ENCODE data around the gene PPT2.
A peak's percentile ranks its signal among the peaks of the same experiment; 100 is the strongest.

Gene PPT2

GRCh38 chr6:32177183-32177787, 23.3 kb downstream of the PPT2 start:
- H3K4me2 ChIP-seq = peak overlapping the region; percentile 97
- H3K4me1 ChIP-seq (ENCODE audit: low read depth, poor library complexity, severe bottlenecking) = peaks cover 21% of the 10 kb centered on the region
- H3K4me3 ChIP-seq (IDR thresholded peaks at IDR 0.05; ENCODE audit: insufficient read depth, low read depth, low read length) = peak overlapping the region; percentile 16
- no peak for TF ChIP-seq CTCF (conservative IDR thresholded peaks at IDR 0.05; ENCODE audit: low read depth, low read length)
- H2AFZ ChIP-seq (ENCODE audit: low read depth) = peak overlapping the region; percentile 68
- H3K27me3 ChIP-seq (ENCODE audit: insufficient read depth, low read depth) = no peaks in the 10 kb centered on the region
- H3K36me3 ChIP-seq (ENCODE audit: insufficient read depth) = no peaks in the 10 kb centered on the region
- no peaks in the 10 kb centered on the region for H4K20me1 ChIP-seq (ENCODE audit: insufficient read depth)
- peak overlapping the region; percentile 67 for H3K9ac ChIP-seq
- peak overlapping the region; percentile 72 for H3K27ac ChIP-seq
- no peaks in the 10 kb centered on the region for H3K79me2 ChIP-seq (ENCODE audit: insufficient read depth, low read depth)

- peaks cover 21% of the 10 kb centered on the region for H3K4me1 ChIP-seq (ENCODE audit: low read depth, poor library complexity, severe bottlenecking)
- no peaks in the 10 kb centered on the region for H4K20me1 ChIP-seq (ENCODE audit: insufficient read depth)
- peak within 1 kb of the TSS; percentile 72 for H3K27ac ChIP-seq
- H3K4me2 ChIP-seq = peak within 1 kb of the TSS; percentile 97
- H3K27me3 ChIP-seq (ENCODE audit: insufficient read depth, low read depth) = no peaks in the 10 kb centered on the region
- peak within 1 kb of the TSS; percentile 67 for H3K9ac ChIP-seq
- TF ChIP-seq CTCF (conservative IDR thresholded peaks at IDR 0.05; ENCODE audit: low read depth, low read length) = no peak
- peak within 1 kb of the TSS; percentile 68 for H2AFZ ChIP-seq (ENCODE audit: low read depth)
- peak within 1 kb of the TSS; percentile 16 for H3K4me3 ChIP-seq (IDR thresholded peaks at IDR 0.05; ENCODE audit: insufficient read depth, low read depth, low read length)
- H3K36me3 ChIP-seq (ENCODE audit: insufficient read depth) = no peaks in the 10 kb centered on the region
- H3K79me2 ChIP-seq (ENCODE audit: insufficient read depth, low read depth) = no peaks in the 10 kb centered on the region
These were observed 24.0 kb downstream of the PPT2 start, which contains the start of gene RNF5 for GRCh38 chr6:32177788-32178546. Gene RNF5, plus strand, starts transcription at chr6:32178405. Its CDS starts 107 bp downstream, at chr6:32178512.

GRCh38 chr6:32178547-32179440, 24.9 kb downstream of the PPT2 start:
- no peaks in the 10 kb centered on the region for H3K36me3 ChIP-seq (ENCODE audit: insufficient read depth)
- H3K27ac ChIP-seq = peak overlapping the region; percentile 72
- H3K4me3 ChIP-seq (IDR thresholded peaks at IDR 0.05; ENCODE audit: insufficient read depth, low read depth, low read length) = no peak overlapping the region
- H2AFZ ChIP-seq (ENCODE audit: low read depth) = peak overlapping the region; percentile 68; the same call in 1 of the 2 replicates
- H3K9ac ChIP-seq = peak overlapping the region; percentile 67; the same call in 1 of the 2 replicates
- H3K27me3 ChIP-seq (ENCODE audit: insufficient read depth, low read depth) = no peaks in the 10 kb centered on the region
- H3K79me2 ChIP-seq (ENCODE audit: insufficient read depth, low read depth) = no peaks in the 10 kb centered on the region
- H3K4me2 ChIP-seq = peak overlapping the region; percentile 97
- H3K4me1 ChIP-seq (ENCODE audit: low read depth, poor library complexity, severe bottlenecking) = peaks cover 21% of the 10 kb centered on the region
- no peak for TF ChIP-seq CTCF (conservative IDR thresholded peaks at IDR 0.05; ENCODE audit: low read depth, low read length)
- no peaks in the 10 kb centered on the region for H4K20me1 ChIP-seq (ENCODE audit: insufficient read depth)

GRCh38 chr6:32179766-32180405, 25.9 kb downstream of the PPT2 start:
- Histone ChIP-seq H3K4me1 (ENCODE audit: low read depth, poor library complexity, severe bottlenecking) (peaks cover 21% of the 10 kb centered on the region), H3K27ac (no peak overlapping the region), H3K36me3 (ENCODE audit: insufficient read depth) (no peaks in the 10 kb centered on the region), H3K27me3 (ENCODE audit: insufficient read depth, low read depth) (no peaks in the 10 kb centered on the region), H3K9ac (no peak overlapping the region), H3K4me2 (no peak overlapping the region), H3K79me2 (ENCODE audit: insufficient read depth, low read depth) (no peaks in the 10 kb centered on the region), H3K4me3 (IDR thresholded peaks at IDR 0.05; ENCODE audit: insufficient read depth, low read depth, low read length) (no peak overlapping the region), H2AFZ (ENCODE audit: low read depth) (no peak overlapping the region), H4K20me1 (ENCODE audit: insufficient read depth) (no peaks in the 10 kb centered on the region)
- TF ChIP-seq CTCF (conservative IDR thresholded peaks at IDR 0.05; ENCODE audit: low read depth, low read length) = no peak

All from KMS-11 (cell line).